SK-N-SH treated with all-trans-retinoic acid at 6 μM for 48 hours (cell line): ENCODE measurements around the gene LMCD1.

Experiments
- ATAC-seq: fragments of 200-7000 bp; cut with Tn5 transposase; 3 replicates; pipeline ENCODE4 v1.9.1; 2020; ENCODE audit warnings: mild to moderate bottlenecking, moderate library complexity
- BACH2 ChIP-seq: fragments of 250-450 bp; sonication (Bioruptor Pico); IDR thresholded peaks from 2 replicates; pipeline ENCODE4 v1.9.0; 2021; ENCODE audit warnings: mild to moderate bottlenecking, borderline replicate concordance
- CREB5 ChIP-seq: fragments of 250-450 bp; sonication (Bioruptor Pico); IDR thresholded peaks from 2 replicates; pipeline ENCODE4 v1.5.1; 2020; ENCODE audit warnings: low read depth, mild to moderate bottlenecking, moderate library complexity
- CSDC2 ChIP-seq: fragments of 250-450 bp; sonication (Bioruptor Pico); IDR thresholded peaks from 2 replicates; pipeline ENCODE4 v1.5.0; 2020; ENCODE audit warnings: mild to moderate bottlenecking, moderate library complexity
- CSRNP3 ChIP-seq: fragments of 250-450 bp; sonication (Bioruptor Pico); IDR thresholded peaks from 2 replicates; pipeline ENCODE4 v1.5.1; 2021; ENCODE audit warnings: mild to moderate bottlenecking, moderate library complexity
- ESRRG ChIP-seq: fragments of 250-450 bp; sonication (Bioruptor Pico); IDR thresholded peaks from 2 replicates; pipeline ENCODE4 v1.6.1; 2021; ENCODE audit warnings: mild to moderate bottlenecking
- ISL1 ChIP-seq: fragments of 250-450 bp; sonication (Bioruptor Pico); IDR thresholded peaks from 2 replicates; pipeline ENCODE4 v2.1.2; 2022; ENCODE audit warnings: mild to moderate bottlenecking, moderate library complexity
- OSR1 ChIP-seq: fragments of 250-450 bp; sonication (Bioruptor Pico); IDR thresholded peaks from 2 replicates; pipeline ENCODE4 v1.8.0; 2022; ENCODE audit warnings: moderate library complexity, mild to moderate bottlenecking, inconsistent platforms
- PATZ1 ChIP-seq: fragments of 250-450 bp; sonication (Bioruptor Pico); IDR thresholded peaks from 2 replicates; pipeline ENCODE4 v1.8.0; 2020; ENCODE audit warnings: mild to moderate bottlenecking, moderate library complexity, borderline replicate concordance
- POU6F1 ChIP-seq: fragments of 250-450 bp; sonication (Bioruptor Pico); IDR thresholded peaks from 2 replicates; pipeline ENCODE4 v1.8.0; 2021; ENCODE audit warnings: low read depth, mild to moderate bottlenecking, moderate library complexity, borderline replicate concordance
- PPARA ChIP-seq: fragments of 250-450 bp; sonication (Bioruptor Pico); IDR thresholded peaks from 2 replicates; pipeline ENCODE4 v1.5.0; 2020; ENCODE audit warnings: mild to moderate bottlenecking, borderline replicate concordance
- RARB ChIP-seq: fragments of 250-450 bp; sonication (Bioruptor Pico); IDR thresholded peaks from 2 replicates; pipeline ENCODE4 v1.8.0; 2021; ENCODE audit warnings: mild to moderate bottlenecking, moderate library complexity
- SNAI2 ChIP-seq: fragments of 250-450 bp; sonication (Bioruptor Pico); IDR thresholded peaks from 2 replicates; pipeline ENCODE4 v1.5.0; 2020; ENCODE audit warnings: mild to moderate bottlenecking, moderate library complexity
- TCF4 ChIP-seq: fragments of 250-450 bp; sonication (Bioruptor Pico); IDR thresholded peaks from 2 replicates; pipeline ENCODE4 v1.8.0; 2021; ENCODE audit warnings: mild to moderate bottlenecking, moderate library complexity, borderline replicate concordance
- TOX ChIP-seq: fragments of 250-450 bp; sonication (Bioruptor Pico); IDR thresholded peaks from 2 replicates; pipeline ENCODE4 v1.8.0; 2021; ENCODE audit warnings: mild to moderate bottlenecking, moderate library complexity, borderline replicate concordance
- TSHZ2 ChIP-seq: fragments of 250-450 bp; sonication (Bioruptor Pico); IDR thresholded peaks from 2 replicates; pipeline ENCODE4 v1.5.0; 2020; ENCODE audit warnings: mild to moderate bottlenecking, moderate library complexity
- ZC3H10 ChIP-seq: fragments of 250-450 bp; sonication (Bioruptor Pico); IDR thresholded peaks from 2 replicates; pipeline ENCODE4 v1.5.1; 2021; ENCODE audit warnings: mild to moderate bottlenecking, moderate library complexity
- ZFP3 ChIP-seq: fragments of 250-450 bp; sonication (Bioruptor Pico); IDR thresholded peaks from 2 replicates; pipeline ENCODE4 v1.5.0; 2020; ENCODE audit warnings: mild to moderate bottlenecking, moderate library complexity
- ZFP30 ChIP-seq: fragments of 450-650 bp; formaldehyde crosslinking; IDR thresholded peaks from 2 replicates; pipeline ENCODE4 v1.5.0; 2022; ENCODE audit warnings: mild to moderate bottlenecking, moderate library complexity
- ZNF565 ChIP-seq: fragments of 450-650 bp; formaldehyde crosslinking; conservative IDR thresholded peaks from 2 replicates; pipeline ENCODE4 v1.5.0; 2020; ENCODE audit warnings: low read depth, mild to moderate bottlenecking, moderate library complexity
- ZNF70 ChIP-seq: fragments of 450-650 bp; formaldehyde crosslinking; IDR thresholded peaks from 2 replicates; pipeline ENCODE4 v1.5.0; 2020; ENCODE audit warnings: mild to moderate bottlenecking, moderate library complexity
- ZNF8 ChIP-seq: fragments of 450-650 bp; formaldehyde crosslinking; IDR thresholded peaks from 2 replicates; pipeline ENCODE4 v1.5.0; 2020; ENCODE audit warnings: mild to moderate bottlenecking, moderate library complexity

The LMCD1 gene

GRCh38 chr3:8460050-8460708, 41.4 kb upstream of the LMCD1 start:
- TF ChIP-seq ZNF70 (CRISPR knock-in tag) = no peak
- TF ChIP-seq ESRRG (CRISPR knock-in tag) = no peak
- no peak for TF ChIP-seq ISL1
- no peak for TF ChIP-seq ZNF8 (CRISPR knock-in tag)
- TF ChIP-seq BACH2 = no peak
- TF ChIP-seq PATZ1 (CRISPR knock-in tag) = no peak
- no peak for TF ChIP-seq SNAI2 (CRISPR knock-in tag)
- no peak for TF ChIP-seq PPARA
- no peak for TF ChIP-seq ZC3H10 (CRISPR knock-in tag)
- no peak for TF ChIP-seq TOX
- no peak for TF ChIP-seq ZFP3 (CRISPR knock-in tag)
- no peak for TF ChIP-seq TCF4 (CRISPR knock-in tag)
- TF ChIP-seq CSDC2 = no peak
- no peak for TF ChIP-seq RARB (CRISPR knock-in tag)
- TF ChIP-seq TSHZ2 (CRISPR knock-in tag) = no peak
- no peak for TF ChIP-seq ZNF565 (CRISPR knock-in tag)
- ATAC-seq = no peak

- TF ChIP-seq TCF4 (CRISPR knock-in tag) (no peak), OSR1 (no peak), ISL1 (peak; percentile 86), CSRNP3 (no peak), ZNF8 (CRISPR knock-in tag) (no peak), SNAI2 (CRISPR knock-in tag) (no peak), CREB5 (peak; percentile 86), CSDC2 (peak; percentile 32; the same call in 1 of the 2 replicates), PPARA (no peak), ZFP30 (no peak), TOX (no peak), ZC3H10 (CRISPR knock-in tag) (no peak), ESRRG (CRISPR knock-in tag) (no peak), RARB (CRISPR knock-in tag) (no peak), PATZ1 (CRISPR knock-in tag) (no peak)
- ATAC-seq = peak; percentile 75
Observed at GRCh38 chr3:8460815-8461456, 40.7 kb upstream of the LMCD1 start.

- no peak for TF ChIP-seq CREB5
- no peak for TF ChIP-seq POU6F1 (CRISPR knock-in tag)
- peak; percentile 81 for TF ChIP-seq TCF4 (CRISPR knock-in tag)
- 0 out of 2 replicates have a peak, but pooled peaks have one; percentile 61 for TF ChIP-seq TSHZ2 (CRISPR knock-in tag)
- no peak for TF ChIP-seq SNAI2 (CRISPR knock-in tag)
- ATAC-seq = no peak; the same call in 2 of the 3 replicates
Observed at GRCh38 chr3:8464668-8465067, 37.0 kb upstream of the LMCD1 start.
